Bone marrow (tissue), 2 donors: Measurements from ENCODE around the gene SUSD2.
"Not testable (repeated sequence)": the region's sequence is repeated elsewhere in the genome, so short reads cannot be mapped to it uniquely, and the experiment has no call there.

ENCODE experiments used
- DNase-seq, 2 donors: peaks; one replicate each; lab custom pipeline; 2025; lab: John Stamatoyannopoulos, UW

SUSD2 gene

GRCh38 chr22:24176040-24176439 is 5.2 kb upstream of the SUSD2 start:
- DNase-seq, result no peak

- no peak for DNase-seq
Observed at GRCh38 chr22:24176630-24177029, 4.7 kb upstream of the SUSD2 start.

GRCh38 chr22:24177045-24177444 is 4.2 kb upstream of the SUSD2 start:
- no peak for DNase-seq

GRCh38 chr22:24177456-24177855 is 3.8 kb upstream of the SUSD2 start:
- DNase-seq, result no peak

- DNase-seq, result no peak
Observed at GRCh38 chr22:24178021-24178431, 3.3 kb upstream of the SUSD2 start.

GRCh38 chr22:24178502-24179440 is 2.5 kb upstream of the SUSD2 start:
- no peak for DNase-seq

- no peak for DNase-seq
Observed at GRCh38 chr22:24179478-24180210, 1.6 kb upstream of the SUSD2 start.

- no peak for DNase-seq
Observed at GRCh38 chr22:24180316-24181087, 785 bp upstream of the SUSD2 start.

GRCh38 chr22:24181996-24182899 is 961 bp downstream of the SUSD2 start:
- no peak for DNase-seq

- DNase-seq, result not testable (repeated sequence)
Observed at GRCh38 chr22:24182900-24183246, 1.6 kb downstream of the SUSD2 start.

- DNase-seq, result no peak
Observed at GRCh38 chr22:24183321-24184031, 2.2 kb downstream of the SUSD2 start.

GRCh38 chr22:24184057-24184798 is 2.9 kb downstream of the SUSD2 start:
- no peak for DNase-seq

GRCh38 chr22:24185001-24185500 is 3.8 kb downstream of the SUSD2 start:
- no peak for DNase-seq

GRCh38 chr22:24185501-24186351 is 4.4 kb downstream of the SUSD2 start:
- DNase-seq, result no peak

- no peak for DNase-seq
Observed at GRCh38 chr22:24186352-24186740, 5.1 kb downstream of the SUSD2 start.

- no peak for DNase-seq
Observed at GRCh38 chr22:24186892-24187670, 5.8 kb downstream of the SUSD2 start.

GRCh38 chr22:24187731-24188644 is 6.7 kb downstream of the SUSD2 start:
- no peak for DNase-seq
